ENCODE data around the gene SYK.
"Not testable (repeated sequence)": the region's sequence is repeated elsewhere in the genome, so short reads cannot be mapped to it uniquely, and the experiment has no call there.

Gene SYK

GRCh38 chr9:90801241-90801972, at the start of gene SYK:
TSS of gene SYK (plus strand) at chr9:90801819. CDS start at chr9:90843899, 42,080 bp downstream.
- H3K36me3 ChIP-seq (ENCODE audit: insufficient read depth, low read length): no peaks in the 10 kb centered on the region
- H3K9ac ChIP-seq (ENCODE audit: low read depth, low read length): peak within 1 kb of the TSS; percentile 62
- no peaks in the 10 kb centered on the region for H3K4me1 ChIP-seq (ENCODE audit: insufficient read depth, low read length)
- no peaks in the 10 kb centered on the region for H3K9me3 ChIP-seq (ENCODE audit: control insufficient read depth, insufficient read depth, low read length)

GRCh38 chr9:90755514-90756371, 45.9 kb upstream of the SYK start:
- H3K4me1 ChIP-seq (ENCODE audit: insufficient read depth, low read length): not testable (repeated sequence)

GRCh38 chr9:90760577-90760976, 41.0 kb upstream of the SYK start:
- H3K9me3 ChIP-seq (ENCODE audit: control insufficient read depth, insufficient read depth, low read length); H3K9ac ChIP-seq (ENCODE audit: low read depth, low read length); H3K36me3 ChIP-seq (ENCODE audit: insufficient read depth, low read length); H3K4me1 ChIP-seq (ENCODE audit: insufficient read depth, low read length): not testable (repeated sequence)

More at GRCh38 chr9:90755514-90756371, 45.9 kb upstream of the SYK start:
- H3K36me3 ChIP-seq (ENCODE audit: insufficient read depth, low read length); H3K9me3 ChIP-seq (ENCODE audit: control insufficient read depth, insufficient read depth, low read length); H3K9ac ChIP-seq (ENCODE audit: low read depth, low read length): not testable (repeated sequence)

GRCh38 chr9:90766731-90767130, 34.9 kb upstream of the SYK start:
- Histone ChIP-seq H3K9me3 (ENCODE audit: control insufficient read depth, insufficient read depth, low read length) (peaks cover 10% of the 10 kb centered on the region), H3K9ac (ENCODE audit: low read depth, low read length) (no peak overlapping the region), H3K36me3 (ENCODE audit: insufficient read depth, low read length) (no peaks in the 10 kb centered on the region; the same call in 1 of the 2 replicates), H3K4me1 (ENCODE audit: insufficient read depth, low read length) (no peaks in the 10 kb centered on the region)

- Histone ChIP-seq H3K9me3 (ENCODE audit: control insufficient read depth, insufficient read depth, low read length) (peaks cover 10% of the 10 kb centered on the region), H3K9ac (ENCODE audit: low read depth, low read length) (no peak overlapping the region), H3K4me1 (ENCODE audit: insufficient read depth, low read length) (no peaks in the 10 kb centered on the region), H3K36me3 (ENCODE audit: insufficient read depth, low read length) (no peaks in the 10 kb centered on the region; the same call in 1 of the 2 replicates)
Observed at GRCh38 chr9:90767523-90768100, 34.0 kb upstream of the SYK start.

- peaks cover 10% of the 10 kb centered on the region for H3K9me3 ChIP-seq (ENCODE audit: control insufficient read depth, insufficient read depth, low read length)
- H3K4me1 ChIP-seq (ENCODE audit: insufficient read depth, low read length): no peaks in the 10 kb centered on the region
- H3K9ac ChIP-seq (ENCODE audit: low read depth, low read length): no peak overlapping the region
- H3K36me3 ChIP-seq (ENCODE audit: insufficient read depth, low read length): no peaks in the 10 kb centered on the region; the same call in 1 of the 2 replicates
Observed at GRCh38 chr9:90770182-90770738, 31.4 kb upstream of the SYK start.

- H3K36me3 ChIP-seq (ENCODE audit: insufficient read depth, low read length): no peaks in the 10 kb centered on the region
- no peak overlapping the region for H3K9ac ChIP-seq (ENCODE audit: low read depth, low read length)
- H3K4me1 ChIP-seq (ENCODE audit: insufficient read depth, low read length): no peaks in the 10 kb centered on the region
- peaks cover 7% of the 10 kb centered on the region for H3K9me3 ChIP-seq (ENCODE audit: control insufficient read depth, insufficient read depth, low read length)
Observed at GRCh38 chr9:90770927-90771326, 30.7 kb upstream of the SYK start.

GRCh38 chr9:90772386-90772785, 29.2 kb upstream of the SYK start:
- Histone ChIP-seq H3K9me3 (ENCODE audit: control insufficient read depth, insufficient read depth, low read length) (peaks cover 2% of the 10 kb centered on the region), H3K36me3 (ENCODE audit: insufficient read depth, low read length) (no peaks in the 10 kb centered on the region), H3K4me1 (ENCODE audit: insufficient read depth, low read length) (no peaks in the 10 kb centered on the region), H3K9ac (ENCODE audit: low read depth, low read length) (no peak overlapping the region)

GRCh38 chr9:90773617-90774016, 28.0 kb upstream of the SYK start:
- Histone ChIP-seq H3K36me3 (ENCODE audit: insufficient read depth, low read length) (no peaks in the 10 kb centered on the region), H3K4me1 (ENCODE audit: insufficient read depth, low read length) (peaks cover 1% of the 10 kb centered on the region; the same call in 1 of the 2 replicates), H3K9ac (ENCODE audit: low read depth, low read length) (no peak overlapping the region)

GRCh38 chr9:90774071-90774470, 27.5 kb upstream of the SYK start:
- no peak overlapping the region for H3K9ac ChIP-seq (ENCODE audit: low read depth, low read length)
- peaks cover 2% of the 10 kb centered on the region; the same call in 1 of the 2 replicates for H3K9me3 ChIP-seq (ENCODE audit: control insufficient read depth, insufficient read depth, low read length)
- H3K36me3 ChIP-seq (ENCODE audit: insufficient read depth, low read length): no peaks in the 10 kb centered on the region
- peaks cover 4% of the 10 kb centered on the region; the same call in 1 of the 2 replicates for H3K4me1 ChIP-seq (ENCODE audit: insufficient read depth, low read length)

More at GRCh38 chr9:90773617-90774016, 28.0 kb upstream of the SYK start:
- peaks cover 2% of the 10 kb centered on the region; the same call in 1 of the 2 replicates for H3K9me3 ChIP-seq (ENCODE audit: control insufficient read depth, insufficient read depth, low read length)

GRCh38 chr9:90774682-90775081, 26.9 kb upstream of the SYK start:
- H3K9ac ChIP-seq (ENCODE audit: low read depth, low read length): no peak overlapping the region
- H3K9me3 ChIP-seq (ENCODE audit: control insufficient read depth, insufficient read depth, low read length): peaks cover 2% of the 10 kb centered on the region; the same call in 1 of the 2 replicates
- H3K4me1 ChIP-seq (ENCODE audit: insufficient read depth, low read length): peaks cover 4% of the 10 kb centered on the region; the same call in 1 of the 2 replicates
- no peaks in the 10 kb centered on the region for H3K36me3 ChIP-seq (ENCODE audit: insufficient read depth, low read length)

- no peak overlapping the region for H3K9ac ChIP-seq (ENCODE audit: low read depth, low read length)
- H3K9me3 ChIP-seq (ENCODE audit: control insufficient read depth, insufficient read depth, low read length): 0 out of 2 replicates have a peak, but pooled peaks cover 2% of the 10 kb centered on the region
- peaks cover 4% of the 10 kb centered on the region; the same call in 1 of the 2 replicates for H3K4me1 ChIP-seq (ENCODE audit: insufficient read depth, low read length)
- H3K36me3 ChIP-seq (ENCODE audit: insufficient read depth, low read length): no peaks in the 10 kb centered on the region
Observed at GRCh38 chr9:90775657-90776056, 26.0 kb upstream of the SYK start.

GRCh38 chr9:90778746-90779145, 22.9 kb upstream of the SYK start:
- H3K9ac ChIP-seq (ENCODE audit: low read depth, low read length): no peak overlapping the region
- H3K36me3 ChIP-seq (ENCODE audit: insufficient read depth, low read length): no peaks in the 10 kb centered on the region
- 0 out of 2 replicates have a peak, but pooled peaks cover 2% of the 10 kb centered on the region for H3K9me3 ChIP-seq (ENCODE audit: control insufficient read depth, insufficient read depth, low read length)

GRCh38 chr9:90783552-90783951, 18.1 kb upstream of the SYK start:
- no peaks in the 10 kb centered on the region for H3K36me3 ChIP-seq (ENCODE audit: insufficient read depth, low read length)
- peaks cover 14% of the 10 kb centered on the region for H3K4me1 ChIP-seq (ENCODE audit: insufficient read depth, low read length)
- H3K9ac ChIP-seq (ENCODE audit: low read depth, low read length): no peak overlapping the region
- H3K9me3 ChIP-seq (ENCODE audit: control insufficient read depth, insufficient read depth, low read length): no peaks in the 10 kb centered on the region

More at GRCh38 chr9:90778746-90779145, 22.9 kb upstream of the SYK start:
- peaks cover 8% of the 10 kb centered on the region for H3K4me1 ChIP-seq (ENCODE audit: insufficient read depth, low read length)

Measured in ES-I3 (cell line).